GM12872 (cell line): ENCODE measurements around the gene FGD5.

Source experiments
- TF ChIP-seq, protein P1 (sequence below): IDR thresholded peaks from 3 replicates; pipeline ENCODE4 v1.5.1; 2011; ENCODE audit warnings: low read depth, mild to moderate bottlenecking, low read length, moderate library complexity; ENCODE audit not compliant: insufficient read depth

FGD5 gene

DNA sequence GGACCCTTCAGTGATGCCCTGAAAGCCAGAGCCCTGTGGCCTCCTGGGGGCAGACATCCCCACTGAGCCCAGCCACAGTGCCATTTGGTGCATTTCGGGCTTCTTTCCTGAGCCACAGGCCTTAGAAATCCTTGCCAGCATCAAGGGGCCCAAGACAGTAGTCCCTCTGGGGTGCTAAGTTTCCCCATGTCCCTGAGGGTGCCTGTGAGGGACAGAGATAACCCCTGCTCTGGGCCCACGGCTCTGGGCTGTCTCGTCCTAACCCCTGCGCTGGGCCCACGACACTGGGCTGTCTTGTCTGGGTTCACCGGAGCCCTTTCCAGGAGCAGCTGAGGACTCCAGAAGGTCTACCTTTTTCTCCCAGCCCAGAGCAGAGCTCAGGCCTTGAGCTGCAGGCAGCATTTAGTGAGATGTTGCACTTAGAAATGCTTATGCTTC, 45.1 kb upstream of the FGD5 start:
- TF ChIP-seq, protein P1, sequence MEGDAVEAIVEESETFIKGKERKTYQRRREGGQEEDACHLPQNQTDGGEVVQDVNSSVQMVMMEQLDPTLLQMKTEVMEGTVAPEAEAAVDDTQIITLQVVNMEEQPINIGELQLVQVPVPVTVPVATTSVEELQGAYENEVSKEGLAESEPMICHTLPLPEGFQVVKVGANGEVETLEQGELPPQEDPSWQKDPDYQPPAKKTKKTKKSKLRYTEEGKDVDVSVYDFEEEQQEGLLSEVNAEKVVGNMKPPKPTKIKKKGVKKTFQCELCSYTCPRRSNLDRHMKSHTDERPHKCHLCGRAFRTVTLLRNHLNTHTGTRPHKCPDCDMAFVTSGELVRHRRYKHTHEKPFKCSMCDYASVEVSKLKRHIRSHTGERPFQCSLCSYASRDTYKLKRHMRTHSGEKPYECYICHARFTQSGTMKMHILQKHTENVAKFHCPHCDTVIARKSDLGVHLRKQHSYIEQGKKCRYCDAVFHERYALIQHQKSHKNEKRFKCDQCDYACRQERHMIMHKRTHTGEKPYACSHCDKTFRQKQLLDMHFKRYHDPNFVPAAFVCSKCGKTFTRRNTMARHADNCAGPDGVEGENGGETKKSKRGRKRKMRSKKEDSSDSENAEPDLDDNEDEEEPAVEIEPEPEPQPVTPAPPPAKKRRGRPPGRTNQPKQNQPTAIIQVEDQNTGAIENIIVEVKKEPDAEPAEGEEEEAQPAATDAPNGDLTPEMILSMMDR, result no peak

DNA sequence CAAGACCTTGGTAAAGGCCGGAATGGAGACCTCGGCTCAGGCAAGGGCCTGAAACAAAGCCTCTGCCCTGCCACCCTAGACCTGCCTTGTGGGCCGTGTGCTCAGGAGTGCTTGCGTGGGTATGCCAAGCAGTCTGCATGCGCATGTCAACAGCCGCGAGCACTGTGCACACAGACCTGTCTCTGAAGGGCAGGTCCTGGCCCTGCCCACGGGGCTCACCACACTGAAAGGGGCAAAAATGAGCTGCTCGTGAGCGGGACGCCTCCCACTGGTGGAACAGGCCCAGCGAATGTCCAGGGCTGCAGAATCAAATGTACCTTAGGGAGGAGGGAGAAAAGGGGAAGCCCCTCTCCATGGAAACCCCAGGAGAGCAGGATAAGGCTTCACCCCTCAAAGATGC, 44.3 kb upstream of the FGD5 start:
- TF ChIP-seq, protein P1, result no peak

DNA sequence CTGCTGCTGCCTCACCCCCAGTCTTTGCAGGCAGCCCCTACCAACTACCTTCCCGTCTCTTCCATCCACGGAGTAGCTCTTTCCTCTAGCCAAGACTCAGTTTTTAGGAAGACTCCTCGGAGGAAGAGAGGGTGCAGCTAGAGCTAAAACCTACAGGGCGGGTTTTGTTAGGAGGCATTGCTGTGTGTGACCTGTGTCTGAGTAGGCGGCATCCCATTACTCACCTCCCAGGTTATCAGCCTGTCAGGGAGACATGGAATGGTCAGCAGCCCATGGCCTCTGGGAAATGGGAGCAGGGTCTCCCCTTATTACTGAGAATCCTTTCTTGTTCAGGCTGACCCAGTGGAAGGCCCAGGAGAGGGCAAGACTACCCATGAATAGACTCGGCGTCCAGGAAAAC, 43.8 kb upstream of the FGD5 start:
- TF ChIP-seq, protein P1, result no peak

DNA sequence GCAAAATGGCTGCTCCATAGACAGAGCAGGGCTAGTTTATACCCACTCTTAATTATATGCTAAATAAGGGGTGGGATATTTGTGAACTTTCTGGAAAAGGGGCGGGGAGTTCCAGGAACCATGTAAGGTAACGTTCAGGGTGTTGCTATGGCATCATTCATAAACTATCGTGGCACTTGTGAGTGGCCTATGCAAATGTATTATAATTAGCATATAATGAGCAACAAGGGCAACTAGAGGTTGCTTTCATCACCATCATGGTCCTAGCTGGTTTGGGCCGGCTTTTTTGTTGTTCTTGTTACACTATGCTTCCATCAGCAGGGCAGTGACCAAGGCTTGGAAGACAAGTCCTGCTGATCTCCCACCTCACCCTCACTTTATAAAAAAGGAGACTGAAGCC, 43.2 kb upstream of the FGD5 start:
- TF ChIP-seq, protein P1, result no peak

DNA sequence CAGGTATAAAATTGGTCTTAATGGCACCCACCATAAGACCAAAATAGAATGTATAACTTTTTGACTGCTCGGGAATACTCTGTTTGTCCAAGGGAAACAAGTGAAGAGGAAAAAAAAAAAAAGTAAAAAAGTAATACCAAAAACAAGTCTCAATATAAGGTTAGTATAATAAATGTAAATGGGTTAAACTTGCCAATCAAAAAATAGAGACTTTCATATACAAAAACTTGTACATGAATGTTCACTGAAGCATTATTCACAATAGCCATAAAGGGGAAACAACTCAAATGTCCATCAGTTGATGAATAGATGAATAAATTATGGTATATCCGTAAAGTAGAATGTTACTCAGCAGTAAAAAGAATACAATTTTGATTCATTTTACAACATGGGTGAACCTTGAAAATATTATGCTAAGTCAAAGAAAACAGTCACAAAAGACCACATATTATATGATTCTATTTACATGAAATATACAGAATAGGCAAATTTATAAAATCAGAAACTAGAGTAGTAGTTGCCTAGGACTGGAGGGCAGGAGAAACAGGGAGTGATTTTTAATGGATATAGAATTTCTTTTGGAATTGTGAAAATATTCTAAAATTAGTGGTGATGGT, 39.6 kb upstream of the FGD5 start:
- TF ChIP-seq, protein P1, result no peak

DNA sequence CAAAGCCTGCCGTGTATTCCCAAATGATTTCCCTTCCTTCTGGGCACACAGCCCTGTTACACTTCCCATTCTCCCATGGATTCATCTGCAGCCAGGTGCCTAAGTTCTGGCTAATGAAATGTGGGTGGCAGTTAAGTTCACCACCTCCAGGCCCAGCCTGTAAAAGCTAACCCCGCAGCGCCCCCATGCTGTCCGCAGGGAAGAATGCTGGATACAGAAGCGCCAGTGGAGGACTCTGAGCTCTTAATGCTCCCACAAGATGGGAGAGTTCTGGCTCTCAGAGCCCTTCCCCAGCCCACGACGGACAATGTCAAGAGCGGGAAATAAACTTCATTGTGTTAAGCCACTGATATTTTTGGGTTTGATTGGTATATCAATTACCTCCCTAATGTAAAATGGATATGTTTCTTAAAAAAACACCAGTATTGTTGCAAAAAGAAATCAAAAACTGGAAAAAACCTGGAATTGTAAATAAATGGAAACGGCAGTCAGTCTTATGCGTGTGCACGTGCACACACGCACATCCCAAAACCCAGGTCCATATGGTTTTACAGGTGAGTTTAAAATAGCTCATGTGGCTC, 37.7 kb upstream of the FGD5 start:
- TF ChIP-seq, protein P1, result peak; percentile 82

DNA sequence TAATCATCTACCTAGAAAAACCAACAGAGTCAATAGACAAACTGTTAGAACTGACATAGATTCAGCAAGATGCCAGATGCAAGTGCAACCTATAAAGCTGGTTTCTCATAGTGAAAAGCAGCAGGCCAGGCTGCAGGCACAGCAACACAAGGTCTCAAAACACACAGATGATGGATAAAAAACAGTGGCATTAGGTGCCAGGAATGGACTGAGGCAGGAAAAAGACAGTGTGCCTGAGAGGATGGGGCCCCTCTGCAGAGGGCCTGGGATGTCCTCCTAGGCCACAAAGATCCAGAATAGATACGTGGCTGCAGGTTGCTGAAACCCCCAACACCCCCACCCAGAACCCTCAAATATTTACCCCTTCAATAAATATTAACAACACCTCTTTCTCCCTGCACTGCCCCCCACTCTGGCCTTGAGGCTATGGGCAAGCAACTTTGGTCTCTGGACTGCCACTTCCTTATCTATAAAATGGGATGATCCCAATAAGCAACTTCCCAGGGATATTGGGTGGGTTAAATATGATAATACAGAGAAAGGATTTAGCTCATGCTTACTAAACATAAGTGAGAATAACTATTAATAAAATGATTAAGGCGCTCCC, 35.2 kb upstream of the FGD5 start:
- TF ChIP-seq, protein P1, result no peak
